Measurements from ENCODE around the gene GNB1L.
"Not testable (repeated sequence)": the region's sequence is repeated elsewhere in the genome, so short reads cannot be mapped to it uniquely, and the experiment has no call there.

GNB1L gene

GRCh38 chr22:19786959-19787848 is 67.5 kb downstream of the GNB1L start:
- Histone ChIP-seq H3K36me3 (ENCODE audit: insufficient read depth, low read length) (no peaks in the 10 kb centered on the region), H3K27ac (ENCODE audit: low read depth, low read length) (no peak overlapping the region), H3K4me3 (ENCODE audit: low read depth, low read length) (no peak overlapping the region), H2AFZ (ENCODE audit: low read length, unreplicated experiment) (no peak overlapping the region), H3K79me2 (ENCODE audit: control insufficient read depth, insufficient read depth, low read length, unreplicated experiment) (no peaks in the 10 kb centered on the region), H3K4me1 (ENCODE audit: control insufficient read depth, insufficient read depth, low read length, unreplicated experiment) (no peaks in the 10 kb centered on the region), H3K27me3 (ENCODE audit: insufficient read depth, low read length) (no peaks in the 10 kb centered on the region)

- H3K4me3 ChIP-seq (ENCODE audit: low read depth, low read length) = no peak overlapping the region
- H3K4me1 ChIP-seq (ENCODE audit: control insufficient read depth, insufficient read depth, low read length, unreplicated experiment) = no peaks in the 10 kb centered on the region
- H3K36me3 ChIP-seq (ENCODE audit: insufficient read depth, low read length) = no peaks in the 10 kb centered on the region
- no peak overlapping the region for H3K27ac ChIP-seq (ENCODE audit: low read depth, low read length)
- no peaks in the 10 kb centered on the region for H3K79me2 ChIP-seq (ENCODE audit: control insufficient read depth, insufficient read depth, low read length, unreplicated experiment)
- H3K27me3 ChIP-seq (ENCODE audit: insufficient read depth, low read length) = no peaks in the 10 kb centered on the region
- no peak overlapping the region for H2AFZ ChIP-seq (ENCODE audit: low read length, unreplicated experiment)
These were observed 68.4 kb downstream of the GNB1L start for GRCh38 chr22:19786264-19786585.

GRCh38 chr22:19785461-19786263 is 69.0 kb downstream of the GNB1L start:
- H3K36me3 ChIP-seq (ENCODE audit: insufficient read depth, low read length) = no peaks in the 10 kb centered on the region
- H3K4me3 ChIP-seq (ENCODE audit: low read depth, low read length) = no peak overlapping the region
- no peak overlapping the region for H2AFZ ChIP-seq (ENCODE audit: low read length, unreplicated experiment)
- H3K27ac ChIP-seq (ENCODE audit: low read depth, low read length) = no peak overlapping the region
- no peaks in the 10 kb centered on the region for H3K4me1 ChIP-seq (ENCODE audit: control insufficient read depth, insufficient read depth, low read length, unreplicated experiment)
- no peaks in the 10 kb centered on the region for H3K79me2 ChIP-seq (ENCODE audit: control insufficient read depth, insufficient read depth, low read length, unreplicated experiment)
- H3K27me3 ChIP-seq (ENCODE audit: insufficient read depth, low read length) = no peaks in the 10 kb centered on the region

GRCh38 chr22:19784384-19785175 is 70.1 kb downstream of the GNB1L start:
- H3K27ac ChIP-seq (ENCODE audit: low read depth, low read length) = no peak overlapping the region
- no peaks in the 10 kb centered on the region for H3K27me3 ChIP-seq (ENCODE audit: insufficient read depth, low read length)
- H3K4me3 ChIP-seq (ENCODE audit: low read depth, low read length) = no peak overlapping the region
- H3K79me2 ChIP-seq (ENCODE audit: control insufficient read depth, insufficient read depth, low read length, unreplicated experiment) = no peaks in the 10 kb centered on the region
- no peaks in the 10 kb centered on the region for H3K4me1 ChIP-seq (ENCODE audit: control insufficient read depth, insufficient read depth, low read length, unreplicated experiment)
- no peak overlapping the region for H2AFZ ChIP-seq (ENCODE audit: low read length, unreplicated experiment)
- H3K36me3 ChIP-seq (ENCODE audit: insufficient read depth, low read length) = no peaks in the 10 kb centered on the region

GRCh38 chr22:19783586-19784383 is 70.9 kb downstream of the GNB1L start:
- no peaks in the 10 kb centered on the region for H3K79me2 ChIP-seq (ENCODE audit: control insufficient read depth, insufficient read depth, low read length, unreplicated experiment)
- H3K27ac ChIP-seq (ENCODE audit: low read depth, low read length) = no peak overlapping the region
- no peaks in the 10 kb centered on the region for H3K4me1 ChIP-seq (ENCODE audit: control insufficient read depth, insufficient read depth, low read length, unreplicated experiment)
- H3K36me3 ChIP-seq (ENCODE audit: insufficient read depth, low read length) = no peaks in the 10 kb centered on the region
- H3K27me3 ChIP-seq (ENCODE audit: insufficient read depth, low read length) = no peaks in the 10 kb centered on the region
- H3K4me3 ChIP-seq (ENCODE audit: low read depth, low read length) = no peak overlapping the region
- no peak overlapping the region for H2AFZ ChIP-seq (ENCODE audit: low read length, unreplicated experiment)

- no peaks in the 10 kb centered on the region for H3K4me1 ChIP-seq (ENCODE audit: control insufficient read depth, insufficient read depth, low read length, unreplicated experiment)
- no peak overlapping the region for H2AFZ ChIP-seq (ENCODE audit: low read length, unreplicated experiment)
- no peak overlapping the region for H3K27ac ChIP-seq (ENCODE audit: low read depth, low read length)
- no peaks in the 10 kb centered on the region for H3K36me3 ChIP-seq (ENCODE audit: insufficient read depth, low read length)
- no peaks in the 10 kb centered on the region for H3K27me3 ChIP-seq (ENCODE audit: insufficient read depth, low read length)
- no peak overlapping the region for H3K4me3 ChIP-seq (ENCODE audit: low read depth, low read length)
- no peaks in the 10 kb centered on the region for H3K79me2 ChIP-seq (ENCODE audit: control insufficient read depth, insufficient read depth, low read length, unreplicated experiment)
These were observed 72.1 kb downstream of the GNB1L start for GRCh38 chr22:19782533-19782932.

- no peaks in the 10 kb centered on the region for H3K4me1 ChIP-seq (ENCODE audit: control insufficient read depth, insufficient read depth, low read length, unreplicated experiment)
- H3K4me3 ChIP-seq (ENCODE audit: low read depth, low read length) = no peak overlapping the region
- no peaks in the 10 kb centered on the region for H3K36me3 ChIP-seq (ENCODE audit: insufficient read depth, low read length)
- H3K27me3 ChIP-seq (ENCODE audit: insufficient read depth, low read length) = no peaks in the 10 kb centered on the region
- no peak overlapping the region for H2AFZ ChIP-seq (ENCODE audit: low read length, unreplicated experiment)
- no peaks in the 10 kb centered on the region for H3K79me2 ChIP-seq (ENCODE audit: control insufficient read depth, insufficient read depth, low read length, unreplicated experiment)
- no peak overlapping the region for H3K27ac ChIP-seq (ENCODE audit: low read depth, low read length)
These were observed 74.9 kb downstream of the GNB1L start for GRCh38 chr22:19779685-19780268.

- no peak overlapping the region for H3K27ac ChIP-seq (ENCODE audit: low read depth, low read length)
- no peaks in the 10 kb centered on the region for H3K36me3 ChIP-seq (ENCODE audit: insufficient read depth, low read length)
- H2AFZ ChIP-seq (ENCODE audit: low read length, unreplicated experiment) = no peak overlapping the region
- no peaks in the 10 kb centered on the region for H3K79me2 ChIP-seq (ENCODE audit: control insufficient read depth, insufficient read depth, low read length, unreplicated experiment)
- no peak overlapping the region for H3K4me3 ChIP-seq (ENCODE audit: low read depth, low read length)
- H3K27me3 ChIP-seq (ENCODE audit: insufficient read depth, low read length) = no peaks in the 10 kb centered on the region
- no peaks in the 10 kb centered on the region for H3K4me1 ChIP-seq (ENCODE audit: control insufficient read depth, insufficient read depth, low read length, unreplicated experiment)
These were observed 75.7 kb downstream of the GNB1L start for GRCh38 chr22:19779011-19779421.

- H3K27me3 ChIP-seq (ENCODE audit: insufficient read depth, low read length); H3K36me3 ChIP-seq (ENCODE audit: insufficient read depth, low read length); H2AFZ ChIP-seq (ENCODE audit: low read length, unreplicated experiment); H3K79me2 ChIP-seq (ENCODE audit: control insufficient read depth, insufficient read depth, low read length, unreplicated experiment); H3K4me1 ChIP-seq (ENCODE audit: control insufficient read depth, insufficient read depth, low read length, unreplicated experiment); H3K4me3 ChIP-seq (ENCODE audit: low read depth, low read length); H3K27ac ChIP-seq (ENCODE audit: low read depth, low read length): not testable (repeated sequence)
These were observed 77.5 kb downstream of the GNB1L start for GRCh38 chr22:19777192-19777591.
